Astrocyte (in vitro differentiated cells and primary cell): ENCODE data around the gene STX4. TPM values are rescaled to one million over a fixed set of nuclear protein-coding genes. Genes with fewer than 3 reads are reported as not detected.
A peak's percentile ranks its signal among the peaks of the same experiment; 100 is the strongest.

Source experiments
- DNase-seq: peaks from one replicate; pipeline ENCODE4 v3.0.0-alpha.2; 2010; ENCODE audit warnings: low read depth
- FAIRE-seq: peaks from 2 replicates; lab custom pipeline; 2011; peaks lifted over from hg19 to GRCh38; lab: Jason Lieb, UNC
- H2AFZ ChIP-seq: 2 replicates; pipeline ENCODE4 v1.6.0; 2012; ENCODE audit warnings: low read depth, low read length, inconsistent platforms
- H3K27ac ChIP-seq: 2 replicates; pipeline ENCODE4 v1.5.1; 2011; ENCODE audit warnings: low read depth, low read length, inconsistent platforms
- H3K27me3 ChIP-seq: 2 replicates; pipeline ENCODE4 v1.6.0; 2011; ENCODE audit warnings: low read length, inconsistent platforms; ENCODE audit not compliant: insufficient read depth
- H3K36me3 ChIP-seq: 2 replicates; pipeline ENCODE4 v1.5.1; 2011; ENCODE audit warnings: low read length, inconsistent platforms; ENCODE audit not compliant: insufficient read depth
- H3K4me1 ChIP-seq: 2 replicates; pipeline ENCODE4 v1.5.1; 2011; ENCODE audit warnings: low read length, inconsistent platforms; ENCODE audit not compliant: insufficient read depth
- H3K4me2 ChIP-seq: 2 replicates; pipeline ENCODE4 v1.6.0; 2012; ENCODE audit warnings: low read length, inconsistent platforms
- H3K4me3 ChIP-seq: 2 replicates; pipeline ENCODE4 v1.5.1; 2011; ENCODE audit warnings: low read depth, mild to moderate bottlenecking, low read length, inconsistent platforms; ENCODE audit not compliant: insufficient read depth
- H3K79me2 ChIP-seq: 2 replicates; pipeline ENCODE4 v1.6.0; 2012; ENCODE audit warnings: mild to moderate bottlenecking, low read length, inconsistent platforms; ENCODE audit not compliant: insufficient read depth
- H3K9ac ChIP-seq: 2 replicates; pipeline ENCODE4 v1.6.0; 2012; ENCODE audit warnings: mild to moderate bottlenecking, low read length, inconsistent platforms
- H3K9me3 ChIP-seq: 2 replicates; pipeline ENCODE4 v1.5.1; 2012; ENCODE audit warnings: low read depth, mild to moderate bottlenecking, low read length, inconsistent platforms; ENCODE audit not compliant: insufficient read depth
- H4K20me1 ChIP-seq: 2 replicates; pipeline ENCODE4 v1.6.0; 2012; ENCODE audit warnings: low read length, inconsistent platforms; ENCODE audit not compliant: insufficient read depth
- H3K27ac Mint-ChIP-seq: one replicate; pipeline ENCODE4 v1.8.0; 2021; ENCODE audit warnings: mild to moderate bottlenecking, mixed read lengths; ENCODE audit not compliant: unreplicated experiment
- H3K27me3 Mint-ChIP-seq: one replicate; pipeline ENCODE4 v1.8.0; 2021; ENCODE audit warnings: low read depth, mixed read lengths; ENCODE audit not compliant: unreplicated experiment
- H3K36me3 Mint-ChIP-seq: one replicate; pipeline ENCODE4 v1.8.0; 2021; ENCODE audit warnings: low read depth, mixed read lengths; ENCODE audit not compliant: unreplicated experiment
- H3K4me1 Mint-ChIP-seq: one replicate; pipeline ENCODE4 v1.8.0; 2021; ENCODE audit warnings: low read depth, mixed read lengths; ENCODE audit not compliant: unreplicated experiment
- H3K4me3 Mint-ChIP-seq: one replicate; pipeline ENCODE4 v1.8.0; 2021; ENCODE audit warnings: mild to moderate bottlenecking, moderate library complexity, mixed read lengths; ENCODE audit not compliant: unreplicated experiment
- H3K9me3 Mint-ChIP-seq: one replicate; pipeline ENCODE4 v1.8.0; 2021; ENCODE audit warnings: mild to moderate bottlenecking, mixed read lengths; ENCODE audit not compliant: unreplicated experiment
- CTCF ChIP-seq: IDR thresholded peaks from 2 replicates; pipeline ENCODE4 v1.5.1; 2011; ENCODE audit warnings: low read depth, mild to moderate bottlenecking, inconsistent platforms, low read length, moderate library complexity; ENCODE audit not compliant: insufficient read depth
- EZH2 ChIP-seq: IDR thresholded peaks from 2 replicates; pipeline ENCODE4 v1.6.1; 2012; ENCODE audit warnings: mild to moderate bottlenecking, low read length, inconsistent platforms; ENCODE audit not compliant: insufficient read depth
- total RNA-seq: library from RNA; stranded (reverse); gene quantifications from 2 replicates; pipeline ENCODE4 v1.2.1, GENCODE V29; 2021

STX4 gene
- total RNA-seq, 1 donor from 2014 or later: 56.0 TPM

GRCh38 chr16:30997725-30998711 is 35.3 kb upstream of the STX4 start:
- Mint-ChIP-seq H3K27me3 (no peaks in the 10 kb centered on the region), H3K4me1 (peaks cover 38% of the 10 kb centered on the region), H3K27ac (peak overlapping the region; percentile 99), H3K9me3 (no peaks in the 10 kb centered on the region), H3K4me3 (peak overlapping the region; percentile 62), H3K36me3 (peaks cover 8% of the 10 kb centered on the region)
- H3K27ac ChIP-seq: peak overlapping the region; percentile 98
- H3K4me3 ChIP-seq: peak overlapping the region; percentile 57
- DNase-seq (peak; percentile 87), FAIRE-seq (no peak)
- H3K9ac ChIP-seq: peak overlapping the region; percentile 90
- H3K27me3 ChIP-seq: no peaks in the 10 kb centered on the region
- H3K4me1 ChIP-seq: peaks cover 38% of the 10 kb centered on the region
- peak overlapping the region; percentile 30 for H2AFZ ChIP-seq
- peak overlapping the region; percentile 98 for H3K4me2 ChIP-seq
- no peaks in the 10 kb centered on the region for H3K9me3 ChIP-seq
- peaks cover 14% of the 10 kb centered on the region for H3K79me2 ChIP-seq
- H4K20me1 ChIP-seq: peaks cover 6% of the 10 kb centered on the region
- TF ChIP-seq CTCF: no peak
- no peak for TF ChIP-seq EZH2
- no peaks in the 10 kb centered on the region for H3K36me3 ChIP-seq

- Mint-ChIP-seq H3K4me3 (peak overlapping the region; percentile 62), H3K36me3 (peaks cover 8% of the 10 kb centered on the region), H3K27ac (peak overlapping the region; percentile 99), H3K27me3 (no peaks in the 10 kb centered on the region), H3K4me1 (peaks cover 48% of the 10 kb centered on the region), H3K9me3 (no peaks in the 10 kb centered on the region)
- Histone ChIP-seq H3K79me2 (peaks cover 24% of the 10 kb centered on the region), H3K36me3 (no peaks in the 10 kb centered on the region), H3K9me3 (no peaks in the 10 kb centered on the region), H3K4me2 (peak overlapping the region; percentile 98), H3K27ac (peak overlapping the region; percentile 98), H4K20me1 (peaks cover 6% of the 10 kb centered on the region), H2AFZ (no peak overlapping the region), H3K4me3 (no peak overlapping the region), H3K4me1 (peaks cover 38% of the 10 kb centered on the region), H3K27me3 (no peaks in the 10 kb centered on the region), H3K9ac (peak overlapping the region; percentile 90)
- no peak for TF ChIP-seq EZH2
- TF ChIP-seq CTCF: no peak
- DNase-seq (peak; percentile 50), FAIRE-seq (no peak)
Measured at GRCh38 chr16:30998852-30999761, 34.3 kb upstream of the STX4 start.
